ENCODE results near the gene PPFIBP2. TPM values are rescaled to one million over a fixed set of nuclear protein-coding genes. Genes with fewer than 3 reads are reported as not detected.
"Not testable (repeated sequence)": the region's sequence is repeated elsewhere in the genome, so short reads cannot be mapped to it uniquely, and the experiment has no call there.

Gene PPFIBP2
- total RNA-seq, 1 experiment from 2014 or later = 5.0 TPM

DNA sequence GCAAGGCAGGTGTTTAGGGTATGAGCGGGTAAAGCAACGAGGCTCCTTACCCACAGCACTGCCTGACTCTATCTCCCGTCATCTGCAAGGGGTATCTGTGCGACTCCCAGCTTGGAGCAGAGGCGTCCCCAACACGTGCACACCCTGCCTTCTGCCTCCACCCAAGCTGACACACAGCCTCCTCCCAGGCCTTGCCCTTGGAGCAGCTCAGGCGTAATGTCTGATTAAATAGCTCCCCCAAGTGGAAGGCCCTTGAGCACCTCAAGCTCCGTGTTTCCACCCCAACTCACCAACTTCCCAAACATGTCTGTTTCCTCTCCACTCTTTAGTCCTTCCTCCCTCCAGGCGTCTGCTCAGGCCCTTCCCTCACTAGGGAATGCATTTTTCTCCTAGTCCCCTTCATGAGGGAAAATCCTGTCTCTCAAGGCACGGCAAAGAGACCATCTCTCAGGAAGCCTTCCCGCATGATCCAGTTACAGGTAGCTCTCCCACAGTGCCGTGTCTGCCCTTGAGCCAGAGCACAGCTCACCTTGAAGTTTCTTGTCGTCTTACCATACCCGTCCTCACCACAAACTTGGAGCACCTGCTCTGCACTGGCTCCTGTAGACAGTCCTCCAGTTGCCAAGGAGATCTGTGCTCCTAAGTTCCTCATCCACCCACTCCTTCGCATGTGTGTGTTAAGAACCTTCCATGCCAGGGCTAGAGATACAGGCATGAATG, 143.7 kb downstream of the PPFIBP2 start:
- DNase-seq (ENCODE audit: low read depth) = peak; percentile 37

GRCh38 chr11:7663531-7663930, 149.7 kb downstream of the PPFIBP2 start:
- DNase-seq (ENCODE audit: low read depth) = not testable (repeated sequence)

DNA sequence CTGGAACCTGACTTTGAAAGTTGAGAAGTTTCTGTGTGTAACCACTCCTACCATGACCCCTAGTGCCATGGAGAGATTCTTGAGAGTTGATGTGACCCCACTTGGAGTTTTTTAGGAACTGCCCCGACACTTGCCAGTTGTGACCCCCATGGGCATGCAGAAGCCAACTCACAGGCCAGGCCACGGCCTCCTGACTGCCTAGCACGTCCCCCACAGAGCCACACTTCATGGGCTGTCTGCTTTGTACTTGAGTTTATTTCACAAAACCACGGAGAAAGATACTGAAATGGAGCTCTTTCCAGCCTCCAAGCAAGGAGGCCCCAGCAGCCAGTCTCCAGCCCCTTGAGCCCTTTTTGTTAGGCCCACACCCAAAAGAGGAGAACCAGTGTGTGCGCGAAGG, 151.1 kb downstream of the PPFIBP2 start:
- DNase-seq (ENCODE audit: low read depth) = no peak

DNA sequence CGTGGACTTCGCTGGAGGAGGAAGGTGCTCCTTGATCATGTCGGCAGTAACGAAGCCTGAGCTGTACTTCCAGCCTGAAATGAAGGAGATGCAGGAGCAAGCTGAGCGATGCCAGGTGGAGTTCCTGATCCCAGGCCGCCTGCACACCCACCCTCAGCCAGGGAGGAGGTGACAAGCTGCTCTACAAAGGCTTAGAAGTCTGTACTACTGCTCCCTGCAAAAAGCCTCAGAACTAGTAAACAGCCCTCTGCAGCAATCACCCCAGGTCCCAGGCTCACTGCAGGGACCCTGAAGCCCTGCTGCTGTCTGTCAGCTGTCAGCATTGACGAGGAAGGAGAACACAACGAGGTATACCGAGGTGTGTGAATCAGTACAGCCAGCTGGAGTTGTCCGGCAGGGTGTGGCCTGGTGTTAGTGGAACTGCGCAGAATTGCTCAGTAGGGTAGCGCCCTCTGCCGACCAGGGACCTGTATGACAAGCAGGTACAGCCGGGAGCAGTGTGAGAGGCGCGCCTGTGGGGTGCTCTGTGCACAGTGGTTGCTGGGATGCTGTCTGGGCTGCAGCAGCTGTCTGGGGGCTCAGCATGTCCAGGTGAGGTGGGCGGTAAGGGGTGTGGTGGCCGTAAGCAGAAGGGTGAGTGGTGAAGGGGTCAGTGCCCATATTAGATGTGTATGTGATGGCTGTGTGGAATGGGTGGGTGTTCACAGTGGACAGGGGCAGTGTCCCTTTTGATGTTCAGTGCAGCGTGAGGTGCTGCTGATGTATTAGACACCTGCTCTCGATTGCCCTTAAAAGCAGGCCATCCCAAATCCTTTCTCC, 151.9 kb downstream of the PPFIBP2 start:
- DNase-seq (ENCODE audit: low read depth) = peak; percentile 55

GRCh38 chr11:7666292-7666866, 152.6 kb downstream of the PPFIBP2 start:
- no peak for DNase-seq (ENCODE audit: low read depth)

DNA sequence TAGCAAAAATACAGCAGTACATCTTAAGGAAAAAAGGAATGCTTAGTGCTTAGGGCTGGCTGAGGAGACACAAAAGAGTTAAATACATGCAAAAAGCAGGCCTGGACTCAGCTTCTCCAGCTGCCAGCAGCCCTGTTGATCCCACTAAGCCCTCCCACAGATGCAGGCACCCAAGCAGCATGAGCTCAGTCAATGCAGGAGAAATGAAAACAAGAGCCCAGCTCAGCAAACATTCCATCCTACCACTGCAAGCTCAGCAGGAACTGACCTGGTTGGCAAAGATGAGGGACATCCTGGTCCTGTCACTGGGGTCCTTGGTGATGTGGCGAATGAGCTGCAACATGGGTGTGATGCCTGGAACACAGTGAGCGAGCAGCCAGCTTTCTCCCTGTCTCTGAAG, 153.7 kb downstream of the PPFIBP2 start:
- DNase-seq (ENCODE audit: low read depth) = no peak

- DNase-seq (ENCODE audit: low read depth) = no peak
Observed at GRCh38 chr11:7668464-7668863, 154.7 kb downstream of the PPFIBP2 start.

GRCh38 chr11:7668911-7669310, 155.1 kb downstream of the PPFIBP2 start:
- DNase-seq (ENCODE audit: low read depth) = no peak

- no peak for DNase-seq (ENCODE audit: low read depth)
Observed at GRCh38 chr11:7670641-7671040, 156.8 kb downstream of the PPFIBP2 start.

- DNase-seq (ENCODE audit: low read depth) = no peak
Observed at GRCh38 chr11:7671347-7672215, 157.8 kb downstream of the PPFIBP2 start.

DNA sequence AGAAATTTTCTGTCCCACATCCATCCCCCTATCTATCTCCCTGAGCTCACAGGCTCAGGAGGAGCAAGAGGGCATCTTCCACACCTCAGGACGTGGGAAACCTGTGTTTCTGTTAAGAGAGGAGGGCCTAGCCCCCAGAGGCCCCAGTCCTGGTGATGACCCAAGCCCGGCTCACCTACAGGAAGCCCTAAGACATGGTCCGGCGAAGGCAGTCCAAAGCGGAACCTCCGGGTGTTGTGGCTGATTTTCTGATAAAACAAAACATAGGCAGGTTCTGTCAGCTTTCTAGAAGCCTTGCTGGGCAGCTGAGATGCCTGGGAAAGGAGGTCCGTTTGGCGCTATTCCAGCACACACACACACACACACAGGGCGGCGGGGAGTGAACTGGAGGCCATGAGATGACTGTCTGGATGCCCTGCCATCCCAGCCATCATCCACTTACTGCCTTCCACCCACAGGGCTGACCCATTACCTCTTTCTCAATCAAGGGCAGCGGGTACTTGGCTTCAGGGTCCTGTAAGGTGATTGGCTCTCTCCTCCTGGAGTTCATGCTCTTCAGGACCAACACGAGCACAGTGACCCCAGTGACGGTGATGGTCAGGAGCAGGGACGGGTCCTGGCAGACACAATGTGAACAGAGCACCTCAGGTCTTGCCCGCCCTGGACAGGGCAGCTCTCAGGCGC, 158.6 kb downstream of the PPFIBP2 start:
- no peak for DNase-seq (ENCODE audit: low read depth)

DNA sequence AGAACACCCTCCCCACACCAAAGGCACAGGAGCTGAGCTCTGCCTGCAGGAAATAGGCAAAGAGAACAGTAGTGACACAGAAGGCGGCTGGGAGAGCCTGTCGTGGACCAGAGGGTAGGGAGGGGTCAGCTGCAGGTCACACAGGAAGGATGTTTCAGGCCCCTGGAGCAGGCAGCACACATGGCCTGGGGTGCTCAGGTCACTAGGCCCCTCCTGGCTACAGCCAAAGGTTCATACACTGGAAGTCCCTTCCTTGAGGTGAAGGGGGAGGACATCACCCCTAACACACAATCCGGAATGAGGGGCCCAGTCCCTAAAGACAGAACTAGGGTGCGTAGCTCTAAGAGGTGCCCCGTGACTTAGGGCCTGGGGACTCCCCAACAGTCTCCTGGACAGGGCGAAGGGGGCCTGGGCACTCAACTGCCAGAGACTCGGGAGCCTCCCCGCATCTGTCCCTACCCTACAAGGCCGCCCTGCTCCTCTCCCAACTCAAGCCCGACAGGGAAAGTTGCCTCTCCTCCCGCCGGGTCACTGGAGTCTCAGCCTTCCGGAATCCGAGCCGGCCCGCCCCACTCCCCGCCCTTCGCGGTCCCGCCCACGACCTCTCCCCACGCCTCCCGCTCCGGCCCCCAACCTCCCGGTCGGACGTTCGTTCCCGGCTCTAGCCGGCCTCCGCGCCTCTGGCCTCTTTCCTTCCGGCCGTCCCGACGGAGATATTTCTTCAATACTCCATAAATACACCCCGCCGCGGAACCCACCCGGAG, 159.3 kb downstream of the PPFIBP2 start, which contains the start of gene CYB5R2:
Gene CYB5R2, minus strand, starts transcription at position 541 of the 764 bp plus-strand sequence. CDS start 675 bp downstream, outside the sequence.
- no peak for DNase-seq (ENCODE audit: low read depth)

DNA sequence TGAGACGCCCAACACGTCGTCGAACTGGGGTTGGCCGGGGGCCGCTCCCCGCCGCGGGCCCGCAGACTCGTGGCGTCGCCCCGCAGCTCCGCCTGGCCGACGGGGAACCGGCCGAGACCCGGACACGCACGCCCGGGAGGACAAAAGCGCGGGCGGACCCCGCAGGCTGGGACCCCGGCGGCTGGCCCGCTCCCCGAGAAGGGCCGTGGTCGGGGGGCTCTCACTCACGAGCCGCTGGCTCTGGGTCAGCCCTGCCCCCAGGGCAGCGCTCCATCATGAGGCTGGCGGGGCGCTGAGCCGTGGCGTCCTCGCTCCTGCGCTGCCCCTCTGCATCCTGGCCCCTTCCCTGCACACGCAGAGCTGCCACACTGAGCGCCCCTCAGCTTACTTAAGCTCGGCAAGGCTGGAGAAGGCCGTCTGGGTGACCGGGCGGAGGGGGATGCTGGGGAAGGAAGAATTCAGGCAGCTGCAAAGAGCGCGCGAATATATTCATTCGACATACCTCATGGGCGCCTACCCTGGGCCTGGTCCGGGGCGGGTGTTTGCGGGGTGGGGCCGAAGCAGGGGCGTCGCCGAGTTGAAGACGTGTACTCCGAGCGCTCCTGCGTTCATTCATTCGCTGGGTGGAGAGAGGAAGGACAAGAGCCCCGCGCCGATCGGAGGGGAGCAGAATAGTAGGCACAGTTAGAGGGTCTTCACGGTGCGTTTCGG, 160.1 kb downstream of the PPFIBP2 start:
- DNase-seq (ENCODE audit: low read depth) = no peak

DNA sequence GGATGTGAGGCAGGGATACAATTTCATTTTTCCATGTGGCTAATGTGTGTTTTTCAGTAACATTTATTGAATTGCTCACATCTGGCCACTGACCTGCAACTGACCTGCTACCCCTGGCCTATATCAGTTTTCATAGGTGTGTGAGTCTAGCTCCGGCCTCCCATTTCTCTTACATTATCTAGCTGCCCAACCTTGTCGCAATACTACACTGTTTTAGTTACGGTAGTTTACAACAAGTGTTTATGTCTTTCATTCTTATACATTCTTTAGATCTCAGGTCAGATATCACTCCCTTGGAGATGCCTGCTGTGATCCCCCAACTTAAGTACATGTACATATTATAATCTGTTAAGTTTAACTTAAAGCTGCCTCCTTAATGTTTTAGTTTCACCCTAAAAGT, 161.8 kb downstream of the PPFIBP2 start:
- DNase-seq (ENCODE audit: low read depth) = no peak

GRCh38 chr11:7677071-7677470, 163.3 kb downstream of the PPFIBP2 start:
- DNase-seq (ENCODE audit: low read depth) = no peak

- DNase-seq (ENCODE audit: low read depth) = no peak
Observed at GRCh38 chr11:7677796-7678201, 164.0 kb downstream of the PPFIBP2 start.

GRCh38 chr11:7683571-7683970, 169.8 kb downstream of the PPFIBP2 start:
- no peak for DNase-seq (ENCODE audit: low read depth)

GRCh38 chr11:7686761-7687160, 173.0 kb downstream of the PPFIBP2 start:
- no peak for DNase-seq (ENCODE audit: low read depth)

- DNase-seq (ENCODE audit: low read depth) = no peak
Observed at GRCh38 chr11:7687386-7687785, 173.6 kb downstream of the PPFIBP2 start.
